UCSD-AML1 (cell line): ENCODE data around the gene SYCP1.
"Not testable (repeated sequence)": the region's sequence is repeated elsewhere in the genome, so short reads cannot be mapped to it uniquely, and the experiment has no call there.

Source experiments
- DNase-seq: peaks from one replicate; lab custom pipeline; 2025; ENCODE audit not compliant: unreplicated experiment; lab: John Stamatoyannopoulos, UW

The SYCP1 gene, protein sequence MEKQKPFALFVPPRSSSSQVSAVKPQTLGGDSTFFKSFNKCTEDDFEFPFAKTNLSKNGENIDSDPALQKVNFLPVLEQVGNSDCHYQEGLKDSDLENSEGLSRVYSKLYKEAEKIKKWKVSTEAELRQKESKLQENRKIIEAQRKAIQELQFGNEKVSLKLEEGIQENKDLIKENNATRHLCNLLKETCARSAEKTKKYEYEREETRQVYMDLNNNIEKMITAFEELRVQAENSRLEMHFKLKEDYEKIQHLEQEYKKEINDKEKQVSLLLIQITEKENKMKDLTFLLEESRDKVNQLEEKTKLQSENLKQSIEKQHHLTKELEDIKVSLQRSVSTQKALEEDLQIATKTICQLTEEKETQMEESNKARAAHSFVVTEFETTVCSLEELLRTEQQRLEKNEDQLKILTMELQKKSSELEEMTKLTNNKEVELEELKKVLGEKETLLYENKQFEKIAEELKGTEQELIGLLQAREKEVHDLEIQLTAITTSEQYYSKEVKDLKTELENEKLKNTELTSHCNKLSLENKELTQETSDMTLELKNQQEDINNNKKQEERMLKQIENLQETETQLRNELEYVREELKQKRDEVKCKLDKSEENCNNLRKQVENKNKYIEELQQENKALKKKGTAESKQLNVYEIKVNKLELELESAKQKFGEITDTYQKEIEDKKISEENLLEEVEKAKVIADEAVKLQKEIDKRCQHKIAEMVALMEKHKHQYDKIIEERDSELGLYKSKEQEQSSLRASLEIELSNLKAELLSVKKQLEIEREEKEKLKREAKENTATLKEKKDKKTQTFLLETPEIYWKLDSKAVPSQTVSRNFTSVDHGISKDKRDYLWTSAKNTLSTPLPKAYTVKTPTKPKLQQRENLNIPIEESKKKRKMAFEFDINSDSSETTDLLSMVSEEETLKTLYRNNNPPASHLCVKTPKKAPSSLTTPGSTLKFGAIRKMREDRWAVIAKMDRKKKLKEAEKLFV

GRCh38 chr1:114854693-114855320 lies at the start of gene SYCP1:
Gene SYCP1 (plus strand): TSS chr1:114854863. CDS start chr1:114855465, 602 bp downstream.
- no peak for DNase-seq

DNA sequence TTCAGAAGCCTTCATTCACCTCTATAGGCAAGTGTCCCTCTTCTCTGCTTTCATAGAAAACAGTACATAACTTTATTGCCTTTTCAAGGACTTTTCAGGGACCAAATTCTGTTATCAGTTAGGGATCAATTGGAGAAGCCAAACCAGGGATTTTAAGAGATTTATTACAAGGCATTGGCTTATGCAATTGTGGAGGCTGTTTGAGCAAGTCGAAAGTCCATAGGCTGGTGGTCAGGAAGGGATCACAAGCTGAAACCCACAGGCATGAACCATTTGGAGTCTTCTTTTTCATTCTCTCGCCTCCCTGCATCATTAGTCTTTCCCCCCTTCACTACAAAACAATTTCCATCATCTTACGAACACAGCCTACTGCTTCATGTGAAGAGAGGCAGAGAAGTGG lies 34.8 kb upstream of the SYCP1 start:
- no peak for DNase-seq

DNA sequence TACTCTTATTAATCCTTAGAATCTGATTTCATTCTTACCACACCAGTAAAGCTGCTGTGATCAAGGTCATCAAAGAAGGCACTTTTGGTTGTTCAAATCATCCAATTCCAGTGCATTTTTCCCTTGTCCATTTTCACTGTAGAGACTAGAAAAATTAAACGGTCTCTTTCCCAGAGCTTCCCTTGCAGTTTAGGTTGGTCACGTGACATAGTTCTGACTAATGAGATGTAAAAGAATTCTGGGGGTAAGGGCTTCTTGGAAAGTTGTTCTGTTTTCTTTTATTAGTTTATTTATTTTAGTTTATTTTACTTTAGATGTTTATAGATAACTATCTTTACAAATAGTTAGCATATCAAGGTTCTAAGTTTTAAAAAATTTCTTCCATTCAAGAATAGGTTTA lies 34.3 kb upstream of the SYCP1 start:
- no peak for DNase-seq

DNA sequence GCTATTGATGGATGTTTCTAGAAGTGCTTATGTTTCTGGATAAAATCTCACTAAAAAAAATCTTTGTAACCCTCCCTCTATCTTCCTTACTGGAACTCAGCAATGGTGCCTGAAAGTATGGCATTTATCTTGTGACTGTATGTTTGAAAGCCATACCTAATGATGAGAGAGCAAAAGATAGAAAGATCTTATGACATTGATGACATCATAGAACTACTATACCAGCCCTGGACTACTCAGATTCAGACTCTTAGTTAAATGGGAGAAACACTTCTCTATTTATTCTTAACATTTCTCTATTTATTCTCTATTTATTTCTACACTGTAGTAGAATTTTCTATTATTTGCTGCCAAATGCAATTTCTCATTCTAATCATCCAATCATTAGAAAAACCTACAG lies 32.7 kb upstream of the SYCP1 start:
- no peak for DNase-seq

- no peak for DNase-seq
Measured at GRCh38 chr1:114828251-114828650, 26.4 kb upstream of the SYCP1 start.

DNA sequence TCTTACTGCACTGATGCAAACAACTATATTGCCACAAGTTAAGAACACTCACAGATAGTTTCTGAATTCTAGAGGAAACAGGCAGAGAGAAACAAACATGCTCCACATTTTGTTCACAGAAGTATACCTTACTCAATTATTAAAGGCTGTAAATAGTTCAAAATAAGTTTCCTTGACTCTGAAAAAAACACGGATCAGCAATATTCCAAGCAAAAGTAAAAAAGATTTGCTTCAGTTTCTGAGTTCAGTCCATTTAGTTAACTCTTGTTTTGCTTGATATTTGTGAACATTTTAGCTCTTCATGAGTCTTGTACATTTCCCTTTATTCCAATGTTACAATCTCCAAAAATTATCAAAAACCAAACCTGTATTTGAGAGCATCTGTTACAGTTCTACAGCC lies 24.6 kb upstream of the SYCP1 start:
- not testable (repeated sequence) for DNase-seq

- DNase-seq = no peak
Measured at GRCh38 chr1:114831276-114831994, 23.2 kb upstream of the SYCP1 start.

- no peak for DNase-seq
Measured at GRCh38 chr1:114832057-114832456, 22.6 kb upstream of the SYCP1 start.

DNA sequence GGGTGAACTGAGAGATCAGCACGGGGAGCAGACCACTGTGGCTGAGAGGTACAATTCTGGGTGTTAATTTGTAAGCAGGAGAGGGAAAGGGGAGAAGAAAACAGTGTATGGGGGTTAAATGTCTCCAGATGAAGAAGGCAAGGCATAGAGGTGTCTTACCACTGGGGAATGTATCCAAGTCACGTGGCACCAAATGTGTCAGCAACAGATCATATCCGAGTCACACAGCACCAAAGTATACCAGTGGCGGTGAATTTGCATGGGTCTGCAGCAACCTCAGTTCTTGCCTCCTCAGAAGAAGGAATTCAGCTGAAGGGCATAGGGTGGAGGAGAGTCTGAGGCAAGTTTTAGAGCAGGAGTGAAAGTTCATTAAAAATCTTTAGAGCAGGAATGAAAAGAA lies 21.2 kb upstream of the SYCP1 start:
- no peak for DNase-seq

DNA sequence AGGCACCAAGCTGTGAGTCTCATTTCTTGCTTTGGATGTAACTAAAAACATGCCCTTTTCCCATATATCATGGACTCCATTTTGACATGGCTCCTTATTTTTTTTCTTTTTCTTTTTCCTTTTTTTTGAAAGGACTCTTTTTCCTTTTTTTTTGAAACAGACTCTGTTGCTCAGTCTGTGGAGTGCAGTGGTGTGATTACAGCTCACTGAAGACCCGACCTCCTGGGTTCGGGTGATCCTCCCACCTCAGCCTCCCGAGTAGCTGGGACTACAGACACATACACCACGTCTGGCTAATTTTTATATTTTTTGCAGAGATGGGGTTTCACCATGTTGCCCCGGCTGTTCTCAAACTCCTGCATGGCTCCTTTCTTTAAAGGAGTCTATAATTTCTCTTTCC lies 10.4 kb upstream of the SYCP1 start:
- no peak for DNase-seq

GRCh38 chr1:114853584-114853983 lies 1.1 kb upstream of the SYCP1 start:
- DNase-seq = no peak

DNA sequence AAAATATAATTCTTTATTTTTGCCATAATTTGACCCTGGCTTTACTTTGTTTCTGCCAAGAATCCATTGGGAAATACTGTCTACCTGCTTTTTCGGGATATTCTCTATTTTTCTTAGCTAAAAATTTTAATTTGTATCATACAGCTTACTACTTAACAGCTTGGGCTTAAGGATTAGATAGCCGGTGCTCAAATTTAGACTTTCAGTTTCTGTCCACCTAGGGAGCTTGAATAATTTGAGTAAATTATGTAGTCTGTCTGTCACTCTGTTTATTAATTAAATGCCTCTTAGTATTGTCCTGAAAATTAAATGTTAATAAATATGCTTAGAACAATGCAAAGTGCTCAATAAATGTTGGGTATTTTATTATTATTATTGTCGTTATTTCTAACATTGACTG lies 6.7 kb downstream of the SYCP1 start:
- DNase-seq = no peak

GRCh38 chr1:114892194-114892918 lies 37.7 kb downstream of the SYCP1 start:
- DNase-seq = no peak

DNA sequence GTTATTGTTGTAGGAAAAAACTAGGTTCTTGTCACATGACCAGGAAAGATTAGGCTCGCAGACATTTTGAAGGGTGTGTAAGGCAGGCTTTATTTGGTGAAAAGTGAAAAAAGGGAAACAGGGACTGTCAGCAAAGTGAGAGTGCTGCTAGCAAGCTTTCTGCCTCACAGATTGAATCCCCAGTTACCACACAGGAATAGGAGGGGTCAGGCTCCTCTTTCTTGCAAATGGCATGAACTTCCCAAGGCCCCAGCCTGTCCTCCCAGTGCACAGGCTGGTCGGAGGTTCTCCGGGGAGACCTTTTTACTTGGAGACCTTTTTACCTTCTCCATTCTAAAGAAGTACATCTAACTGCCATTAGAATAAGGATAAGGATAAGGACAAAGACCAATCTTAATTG lies 42.1 kb downstream of the SYCP1 start:
- no peak for DNase-seq

DNA sequence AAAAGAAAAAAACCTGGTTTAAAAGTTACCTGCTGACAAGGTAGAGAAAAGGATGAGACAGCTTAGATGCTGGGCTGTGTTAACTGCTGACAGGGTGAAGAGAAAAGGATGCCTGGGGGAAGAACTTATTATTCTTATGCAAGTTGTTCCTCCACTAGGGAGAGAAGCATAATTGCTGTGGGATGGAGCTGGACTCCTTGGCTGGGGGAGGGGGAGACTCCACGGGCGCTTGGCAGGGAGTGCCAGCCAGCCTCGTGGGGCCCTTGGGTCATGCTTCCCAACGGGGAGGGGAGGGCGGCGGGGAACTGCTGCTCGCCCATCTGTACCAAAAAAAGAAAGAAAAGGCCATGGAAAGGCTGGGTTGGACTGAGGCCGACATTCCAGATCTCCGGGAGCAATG lies 47.2 kb downstream of the SYCP1 start:
- DNase-seq = no peak

DNA sequence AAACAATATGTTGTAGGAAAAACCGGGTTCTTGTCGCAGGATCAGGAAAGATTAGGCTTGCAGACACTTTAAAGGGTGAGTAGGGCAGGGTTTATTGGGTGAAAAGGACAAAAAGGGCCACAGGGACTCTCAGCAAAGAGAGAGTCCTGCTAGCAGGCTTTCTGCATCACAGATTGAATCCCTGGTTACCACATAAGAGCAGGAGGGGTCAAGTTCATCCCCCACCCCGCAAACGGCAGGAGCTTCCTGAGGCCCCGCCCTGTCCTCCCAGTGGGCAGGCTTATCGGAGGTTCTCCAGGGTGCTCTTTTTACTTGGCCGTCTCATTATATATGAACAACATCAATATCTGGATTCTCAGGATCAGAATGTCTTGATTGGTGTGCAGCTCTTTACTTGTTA lies 47.7 kb downstream of the SYCP1 start:
- DNase-seq = no peak

DNA sequence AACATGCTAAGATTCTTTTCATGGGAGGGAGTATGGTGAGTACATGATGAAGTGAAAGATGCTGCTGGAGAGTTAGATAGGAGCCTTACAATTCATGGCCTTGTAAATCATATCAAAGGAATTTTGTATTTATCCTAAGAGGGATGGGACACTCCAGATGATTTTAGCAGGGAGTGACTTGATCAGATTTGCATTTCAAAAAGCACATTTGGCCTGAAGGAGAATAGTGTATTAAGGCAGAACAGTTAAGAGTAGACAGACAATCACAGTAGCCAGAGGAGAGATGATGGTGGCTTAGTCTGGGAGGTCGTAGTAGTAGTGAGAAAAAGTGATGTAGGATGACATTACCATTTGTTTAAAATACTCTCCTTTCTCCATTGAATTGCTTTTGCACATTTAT lies 48.8 kb downstream of the SYCP1 start:
- DNase-seq = no peak

GRCh38 chr1:114915720-114916119 lies 61.1 kb downstream of the SYCP1 start:
- not testable (repeated sequence) for DNase-seq

DNA sequence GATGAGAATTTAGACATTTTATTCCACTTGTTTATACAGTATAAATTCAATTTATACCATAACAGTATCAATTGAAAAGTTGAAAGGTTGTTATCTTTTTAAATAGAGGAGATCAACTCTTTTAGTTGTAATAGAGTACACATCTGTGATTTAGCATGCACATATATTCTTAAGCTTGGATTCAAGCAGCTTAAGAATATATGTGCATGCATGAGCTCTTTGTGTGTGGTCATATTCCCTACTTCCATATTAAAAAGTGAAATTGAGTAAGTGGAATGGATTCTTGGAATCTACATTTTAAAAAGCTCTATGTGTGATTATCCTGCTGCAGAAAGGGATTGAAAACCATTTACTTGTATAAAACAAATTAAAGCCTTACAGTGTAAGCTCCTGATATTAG lies 71.9 kb downstream of the SYCP1 start:
- no peak for DNase-seq

- DNase-seq = no peak
Measured at GRCh38 chr1:114927401-114927800, 72.7 kb downstream of the SYCP1 start.
